HEK293 (cell line): ENCODE results near the gene GOLT1A.

Experiments
- CTCF ChIP-seq: fragments of 450-650 bp; formaldehyde crosslinking; IDR thresholded peaks from 2 replicates; pipeline ENCODE4 v1.5.1; 2016; ENCODE audit warnings: missing biosample characterization, missing genetic modification characterization
- TF ChIP-seq, protein P1 (sequence below): fragments of 450-650 bp; formaldehyde crosslinking; IDR thresholded peaks from 2 replicates; pipeline ENCODE4 v1.5.1; 2016; ENCODE audit warnings: missing biosample characterization, missing genetic modification characterization

GRCh38 chr1:204242920-204243319 lies 29.1 kb upstream of the GOLT1A start:
- no peak for TF ChIP-seq CTCF (tag by site-specific recombination)
- TF ChIP-seq, protein P1, sequence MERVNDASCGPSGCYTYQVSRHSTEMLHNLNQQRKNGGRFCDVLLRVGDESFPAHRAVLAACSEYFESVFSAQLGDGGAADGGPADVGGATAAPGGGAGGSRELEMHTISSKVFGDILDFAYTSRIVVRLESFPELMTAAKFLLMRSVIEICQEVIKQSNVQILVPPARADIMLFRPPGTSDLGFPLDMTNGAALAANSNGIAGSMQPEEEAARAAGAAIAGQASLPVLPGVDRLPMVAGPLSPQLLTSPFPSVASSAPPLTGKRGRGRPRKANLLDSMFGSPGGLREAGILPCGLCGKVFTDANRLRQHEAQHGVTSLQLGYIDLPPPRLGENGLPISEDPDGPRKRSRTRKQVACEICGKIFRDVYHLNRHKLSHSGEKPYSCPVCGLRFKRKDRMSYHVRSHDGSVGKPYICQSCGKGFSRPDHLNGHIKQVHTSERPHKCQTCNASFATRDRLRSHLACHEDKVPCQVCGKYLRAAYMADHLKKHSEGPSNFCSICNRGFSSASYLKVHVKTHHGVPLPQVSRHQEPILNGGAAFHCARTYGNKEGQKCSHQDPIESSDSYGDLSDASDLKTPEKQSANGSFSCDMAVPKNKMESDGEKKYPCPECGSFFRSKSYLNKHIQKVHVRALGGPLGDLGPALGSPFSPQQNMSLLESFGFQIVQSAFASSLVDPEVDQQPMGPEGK (tag by site-specific recombination): no peak
